Fibroblast of skin of right biceps (primary cell): ENCODE measurements around the gene DCT.

Experiments
- DNase-seq: peaks from one replicate; pipeline ENCODE4 v3.0.0-alpha.2; 2013

The DCT gene

GRCh38 chr13:94390881-94391280 lies 88.6 kb downstream of the DCT start:
- peak; percentile 44 for DNase-seq

GRCh38 chr13:94389604-94390351 lies 89.7 kb downstream of the DCT start:
- peak; percentile 42 for DNase-seq

DNA sequence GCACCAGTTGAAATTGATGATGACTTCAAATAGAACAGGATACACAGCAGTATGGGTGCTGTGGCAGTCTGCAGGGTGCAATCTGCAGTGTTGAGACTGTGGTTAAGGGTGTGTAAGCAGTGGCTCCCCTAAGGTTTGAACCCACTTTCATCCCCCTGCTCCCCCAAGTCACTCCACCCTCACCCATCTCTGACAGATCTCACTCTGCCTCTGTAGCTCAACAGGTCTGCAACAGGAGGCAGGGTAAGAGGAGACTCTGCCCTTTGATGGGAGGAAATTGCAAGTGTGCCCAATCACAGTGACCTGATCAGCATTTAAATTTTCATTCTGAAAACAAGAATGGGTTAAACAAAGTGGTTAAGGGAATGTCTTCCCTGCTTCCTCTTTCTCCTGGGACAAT lies 92.4 kb downstream of the DCT start:
- DNase-seq: no peak
